Activated T-cell treated with anti-CD3 and anti-CD28 coated beads, Interleukin-2, amount 50 U/mL, for 72 hours (primary cell): ENCODE results near the gene STAP2. TPM values are rescaled to one million over a fixed set of nuclear protein-coding genes. Genes with fewer than 3 reads are reported as not detected.

Source experiments
- ATAC-seq, 2 donors: fragments of 150-1000 bp; cut with Tn5 transposase; replicated peaks in 1 of 2; 2 replicates each; pipeline ENCODE4 v1.10.0; 2021; ENCODE audit warnings: moderate library complexity in 2 of 2, mild to moderate bottlenecking in 1 of 2
- DNase-seq, 2 donors: peaks; one replicate each; pipeline ENCODE4 v3.0.0; 2021 to 2022; ENCODE audit warnings: mixed read lengths in 1 of 2
- H3K27ac Mint-ChIP-seq: one replicate; pipeline ENCODE4 v1.8.0; 2022; ENCODE audit warnings: mild to moderate bottlenecking, moderate library complexity, mixed read lengths
- H3K27me3 Mint-ChIP-seq: one replicate; pipeline ENCODE4 v1.8.0; 2022; ENCODE audit warnings: low read depth, mixed read lengths
- H3K36me3 Mint-ChIP-seq, 2 donors: one replicate each; pipeline ENCODE4 v1.8.0; 2022; ENCODE audit warnings: mixed read lengths in 2 of 2, mild to moderate bottlenecking in 1 of 2; ENCODE audit not compliant: insufficient read depth in 2 of 2
- H3K4me1 Mint-ChIP-seq: one replicate; pipeline ENCODE4 v1.8.0; 2022; ENCODE audit warnings: low read depth, mixed read lengths
- H3K4me3 Mint-ChIP-seq, 2 donors: one replicate each; pipeline ENCODE4 v1.8.0; 2022; ENCODE audit warnings: mild to moderate bottlenecking in 2 of 2, mixed read lengths in 2 of 2, moderate library complexity in 2 of 2
- H3K9me3 Mint-ChIP-seq, 2 donors: one replicate each; pipeline ENCODE4 v1.8.0; 2022; ENCODE audit warnings: mixed read lengths in 2 of 2
- total RNA-seq, 2 donors: library from RNA; stranded (reverse); gene quantifications; one replicate each; pipeline ENCODE4 v1.2.3, GENCODE V29; 2022

STAP2 gene
- total RNA-seq, 2 donors from 2014 or later: 8.3 to 10.0 TPM

- DNase-seq: no peak
- no peak for ATAC-seq
- Mint-ChIP-seq H3K4me3 (no peak overlapping the region), H3K27me3 (no peaks in the 10 kb centered on the region), H3K4me1 (peaks cover 80% of the 10 kb centered on the region), H3K27ac (no peak overlapping the region), H3K36me3 (no peaks in the 10 kb centered on the region), H3K9me3 (no peaks in the 10 kb centered on the region)
These were observed 36.0 kb upstream of the STAP2 start for GRCh38 chr19:4374498-4375163.

- Mint-ChIP-seq H3K4me3 (no peak overlapping the region), H3K27me3 (no peaks in the 10 kb centered on the region), H3K9me3 (no peaks in the 10 kb centered on the region), H3K4me1 (peaks cover 80% of the 10 kb centered on the region), H3K36me3 (no peaks in the 10 kb centered on the region), H3K27ac (peak overlapping the region; percentile 62)
- DNase-seq (no peak), ATAC-seq (no peak)
These were observed 35.2 kb upstream of the STAP2 start for GRCh38 chr19:4373601-4374497.

DNA sequence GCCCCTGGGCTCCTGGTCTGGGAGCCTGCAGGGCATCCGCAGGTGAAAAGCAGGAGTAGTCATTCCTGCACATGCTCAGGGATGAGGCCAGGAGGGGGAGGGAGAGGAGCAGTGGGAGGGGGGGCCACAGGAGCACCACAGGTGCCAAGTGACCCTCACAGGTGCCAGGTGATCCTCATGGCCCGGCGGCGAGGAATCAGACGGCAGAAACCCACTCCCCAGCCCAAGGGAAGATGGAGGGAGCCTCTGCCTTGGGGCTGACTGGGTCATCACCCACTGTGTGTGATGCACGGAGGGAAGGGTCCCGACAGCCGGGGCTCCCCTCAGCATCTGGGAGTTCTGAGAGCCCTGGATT is 34.4 kb upstream of the STAP2 start:
- Mint-ChIP-seq H3K4me1 (peaks cover 84% of the 10 kb centered on the region), H3K9me3 (no peaks in the 10 kb centered on the region), H3K36me3 (no peaks in the 10 kb centered on the region), H3K27me3 (no peaks in the 10 kb centered on the region), H3K4me3 (no peak overlapping the region), H3K27ac (no peak overlapping the region)
- ATAC-seq (no peak), DNase-seq (no peak)

DNA sequence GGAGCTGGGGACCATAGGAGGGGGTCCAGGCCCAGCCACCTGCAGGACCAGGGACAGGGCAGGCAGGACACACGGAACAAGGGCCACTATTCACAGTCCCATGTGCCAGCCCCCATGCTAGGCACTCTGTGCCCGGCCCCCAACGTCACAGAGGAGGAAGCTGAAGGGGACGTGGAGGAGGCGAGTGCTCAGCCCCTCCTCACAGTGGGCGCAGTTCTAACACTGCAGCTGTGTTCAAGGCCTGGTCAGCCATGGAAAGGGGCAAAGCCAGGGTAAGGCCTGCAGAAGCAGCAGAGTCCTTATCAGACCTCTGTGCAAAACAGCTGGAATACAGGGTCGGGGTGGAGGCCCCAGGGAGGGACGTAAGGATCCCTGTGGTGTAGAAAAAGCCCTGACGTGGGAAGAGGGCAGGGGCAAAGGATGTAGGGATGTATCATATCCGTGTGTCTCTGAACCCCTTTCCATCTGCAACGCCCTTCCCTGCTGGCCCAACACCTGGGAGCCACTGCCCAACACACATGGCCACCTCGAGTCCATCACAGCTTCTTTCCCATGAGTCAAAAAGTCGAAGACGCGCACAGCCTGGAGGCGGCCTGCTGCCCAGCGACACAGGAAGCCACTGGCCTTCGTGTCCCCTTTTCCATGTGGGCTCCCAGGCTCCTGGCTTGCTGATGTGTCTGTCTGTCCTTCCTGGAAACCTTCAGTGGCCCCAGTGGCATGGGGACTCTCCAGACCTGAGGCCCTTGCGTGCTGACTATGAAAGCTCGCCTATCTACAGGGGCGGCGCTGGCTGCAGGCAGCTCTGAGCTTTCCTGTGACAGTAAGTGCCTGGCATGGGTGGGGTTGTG is 33.8 kb upstream of the STAP2 start:
- H3K4me1 Mint-ChIP-seq: peaks cover 81% of the 10 kb centered on the region

DNA sequence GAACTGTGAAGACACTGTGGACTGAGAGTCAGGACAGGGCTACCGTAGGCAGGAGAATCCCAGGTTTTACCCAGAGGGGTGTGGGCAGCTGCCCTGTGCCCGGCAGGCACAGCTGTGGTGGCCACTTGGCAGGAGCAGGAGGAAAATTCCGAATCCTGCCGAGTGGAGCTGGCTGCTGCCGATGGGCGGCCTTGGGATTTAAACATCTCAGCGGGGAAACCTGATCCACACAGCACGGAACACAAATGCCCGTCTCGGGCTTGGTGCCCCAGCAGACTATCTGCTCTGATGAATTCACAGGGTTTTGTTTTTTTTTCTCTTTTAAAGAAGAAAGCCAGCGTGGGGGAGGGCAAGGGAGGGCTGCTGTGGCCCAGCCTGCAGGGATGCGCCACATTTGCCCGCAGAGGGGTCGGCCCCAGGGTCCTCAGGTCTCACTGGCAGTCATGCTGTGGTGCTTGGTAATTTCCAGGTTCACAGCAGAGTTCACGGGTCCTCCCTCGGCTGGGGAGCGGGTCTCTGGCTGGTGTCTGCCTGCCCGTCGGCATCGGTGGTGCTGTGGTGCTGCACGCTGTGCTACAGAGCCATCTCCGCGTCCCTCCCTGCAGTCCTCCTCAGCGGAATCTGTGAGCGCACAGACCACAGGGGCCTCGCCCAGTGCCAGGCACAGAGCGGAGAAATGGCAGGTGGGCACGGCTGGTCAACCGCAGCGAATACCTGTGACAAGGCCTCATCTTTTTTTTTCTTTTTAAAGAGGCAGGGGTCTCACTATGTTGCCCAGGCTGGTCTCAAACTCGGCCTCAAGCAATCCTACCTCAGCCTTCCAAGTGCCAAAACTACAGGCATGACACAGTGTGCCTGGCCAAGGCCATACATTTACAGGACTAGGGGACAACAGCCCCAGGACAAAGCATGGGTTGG is 32.9 kb upstream of the STAP2 start:
- no peaks in the 10 kb centered on the region for H3K9me3 Mint-ChIP-seq
- H3K36me3 Mint-ChIP-seq: no peaks in the 10 kb centered on the region
- ATAC-seq (no peak), DNase-seq (no peak)
- H3K27me3 Mint-ChIP-seq: no peaks in the 10 kb centered on the region
- peak overlapping the region; percentile 17 to 78 for H3K4me3 Mint-ChIP-seq
- H3K27ac Mint-ChIP-seq: no peak overlapping the region
- peaks cover 72% of the 10 kb centered on the region for H3K4me1 Mint-ChIP-seq

More for the DNA sequence above, 33.8 kb upstream of the STAP2 start:
- Mint-ChIP-seq H3K36me3 (no peaks in the 10 kb centered on the region), H3K27ac (no peak overlapping the region), H3K27me3 (no peaks in the 10 kb centered on the region), H3K4me3 (no peak overlapping the region), H3K9me3 (no peaks in the 10 kb centered on the region)
- ATAC-seq (no peak), DNase-seq (no peak)

DNA sequence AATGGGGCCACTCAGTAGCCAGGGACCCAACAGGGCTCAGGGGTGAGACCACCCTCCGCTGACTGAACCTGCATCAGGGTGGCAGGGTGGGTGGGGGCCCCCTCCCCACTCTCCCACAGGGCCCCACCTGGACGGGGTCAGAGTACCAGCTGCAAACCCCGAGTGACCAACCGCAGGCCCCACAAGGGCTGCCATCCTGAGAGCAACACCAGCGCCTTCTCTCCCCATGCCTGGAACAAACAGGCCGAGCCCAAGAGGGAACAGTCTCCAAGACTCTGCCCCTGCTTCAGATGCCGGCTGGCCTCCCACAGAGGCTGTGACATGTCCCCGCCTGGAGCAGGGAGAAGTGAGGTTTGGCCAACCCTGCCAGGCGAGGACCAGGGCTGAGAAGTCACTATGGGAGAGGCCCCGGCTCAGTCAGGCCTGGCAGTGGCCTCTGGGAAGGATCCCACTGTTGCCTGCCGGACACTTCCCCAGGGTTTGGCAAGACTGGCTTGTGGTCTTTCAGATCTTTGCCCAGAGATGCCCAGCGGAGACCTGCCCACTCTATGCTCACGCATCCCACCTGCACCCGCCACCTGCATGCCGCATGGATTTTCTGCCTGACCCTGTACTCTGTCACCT is 31.9 kb upstream of the STAP2 start:
- peak overlapping the region; percentile 78 to 94 for H3K4me3 Mint-ChIP-seq
- no peaks in the 10 kb centered on the region for H3K27me3 Mint-ChIP-seq
- DNase-seq (no peak), ATAC-seq (no peak)
- H3K9me3 Mint-ChIP-seq: no peaks in the 10 kb centered on the region
- H3K27ac Mint-ChIP-seq: no peak overlapping the region
- no peaks in the 10 kb centered on the region for H3K36me3 Mint-ChIP-seq
- peaks cover 62% of the 10 kb centered on the region for H3K4me1 Mint-ChIP-seq

GRCh38 chr19:4369888-4370260 is 31.2 kb upstream of the STAP2 start:
- DNase-seq (peak; percentile 85 to 89), ATAC-seq (peak; percentile 85 to 87)
- Mint-ChIP-seq H3K27ac (peak overlapping the region; percentile 93), H3K4me3 (peak overlapping the region; percentile 78 to 94), H3K36me3 (no peaks in the 10 kb centered on the region), H3K9me3 (no peaks in the 10 kb centered on the region), H3K4me1 (peaks cover 56% of the 10 kb centered on the region), H3K27me3 (no peaks in the 10 kb centered on the region)

GRCh38 chr19:4369109-4369887 is 30.7 kb upstream of the STAP2 start:
- H3K36me3 Mint-ChIP-seq: no peaks in the 10 kb centered on the region
- peaks cover 55% of the 10 kb centered on the region for H3K4me1 Mint-ChIP-seq
- DNase-seq (peak; percentile 73 to 79), ATAC-seq (peak; percentile 77 to 78)
- peak overlapping the region; percentile 78 to 94 for H3K4me3 Mint-ChIP-seq
- peak overlapping the region; percentile 93 for H3K27ac Mint-ChIP-seq
- no peaks in the 10 kb centered on the region for H3K27me3 Mint-ChIP-seq
- no peaks in the 10 kb centered on the region for H3K9me3 Mint-ChIP-seq

- peak overlapping the region; percentile 78 to 94 for H3K4me3 Mint-ChIP-seq
- no peaks in the 10 kb centered on the region for H3K9me3 Mint-ChIP-seq
- peaks cover 50% of the 10 kb centered on the region for H3K4me1 Mint-ChIP-seq
- H3K27ac Mint-ChIP-seq: peak overlapping the region; percentile 87
- DNase-seq (no peak), ATAC-seq (no peak)
- no peaks in the 10 kb centered on the region for H3K27me3 Mint-ChIP-seq
- peaks cover 0 to 3% of the 10 kb centered on the region in 2 donors for H3K36me3 Mint-ChIP-seq
These were observed 29.6 kb upstream of the STAP2 start for GRCh38 chr19:4368128-4368820.

DNA sequence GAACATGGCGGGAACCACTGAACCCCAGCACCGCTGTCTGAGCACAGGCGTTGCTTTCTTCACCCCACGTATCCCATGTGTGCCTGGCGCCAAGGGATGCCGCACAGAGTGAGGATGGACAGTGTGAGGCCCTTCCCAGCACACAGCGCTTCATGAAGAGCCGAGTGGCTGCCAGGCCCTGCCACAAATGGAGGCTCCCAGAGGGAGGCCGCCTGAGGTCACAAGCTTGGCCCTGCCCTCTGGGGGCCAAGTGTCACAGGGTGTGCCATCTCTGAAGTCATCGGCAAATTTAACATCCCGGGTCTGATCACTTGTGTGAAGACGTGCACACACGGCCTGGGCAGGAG is 29.1 kb upstream of the STAP2 start:
- peaks cover 0 to 3% of the 10 kb centered on the region in 2 donors for H3K36me3 Mint-ChIP-seq
- no peaks in the 10 kb centered on the region for H3K9me3 Mint-ChIP-seq
- peak overlapping the region; percentile 63 for H3K27ac Mint-ChIP-seq
- no peaks in the 10 kb centered on the region for H3K27me3 Mint-ChIP-seq
- ATAC-seq: no peak
- H3K4me3 Mint-ChIP-seq: peak overlapping the region in 1 of 2 donors; percentile 16
- DNase-seq: no peak
- peaks cover 49% of the 10 kb centered on the region for H3K4me1 Mint-ChIP-seq

- H3K4me1 Mint-ChIP-seq: peaks cover 45% of the 10 kb centered on the region
- H3K4me3 Mint-ChIP-seq: no peak overlapping the region
- no peaks in the 10 kb centered on the region for H3K9me3 Mint-ChIP-seq
- no peaks in the 10 kb centered on the region for H3K27me3 Mint-ChIP-seq
- no peak overlapping the region for H3K27ac Mint-ChIP-seq
- no peak for ATAC-seq
- H3K36me3 Mint-ChIP-seq: peaks cover 0 to 3% of the 10 kb centered on the region in 2 donors
- no peak for DNase-seq
These were observed 28.7 kb upstream of the STAP2 start for GRCh38 chr19:4367336-4367723.
